Adrenal gland (tissue), 12 donors: Measurements from ENCODE around the gene CLEC16A. TPM values are rescaled to one million over a fixed set of nuclear protein-coding genes. Genes with fewer than 3 reads are reported as not detected.

ENCODE experiments used
- DNase-seq, 7 donors: peaks; one replicate each; pipeline ENCODE4 v3.0.0-alpha.2; 2019 to 2020
- H3K27ac ChIP-seq, 5 donors: fragments of 200-600 bp; sonication (generic) in 4 of 5; 1 replicate in 3 of 5; 2 replicates in 2 of 5; pipeline versions ENCODE4 v1.5.1 to v1.8.0; 2016 to 2020; ENCODE audit warnings: mild to moderate bottlenecking in 1 of 5
- H3K27me3 ChIP-seq: fragments of 200-600 bp; 2 replicates; pipeline ENCODE4 v1.8.0; 2021
- H3K36me3 ChIP-seq, 2 donors: fragments of 200-600 bp; replicated peaks in 1 of 2; 1 replicate in 1 of 2; 2 replicates in 1 of 2; pipeline versions ENCODE4 v1.5.1 to v1.8.0; 2018 to 2022
- H3K4me1 ChIP-seq, 2 donors: fragments of 200-600 bp; replicated peaks in 1 of 2; 1 replicate in 1 of 2; 2 replicates in 1 of 2; pipeline versions ENCODE4 v1.5.1 to v1.8.0; 2018 to 2021
- H3K4me3 ChIP-seq, 4 donors: fragments of 200-600 bp; sonication (generic) in 3 of 4; one replicate each; pipeline ENCODE4 v1.5.1; 2016 to 2018
- H3K9me3 ChIP-seq, 3 donors: fragments of 200-600 bp; sonication (generic) in 1 of 3; replicated peaks in 1 of 3; 1 replicate in 2 of 3; 2 replicates in 1 of 3; pipeline versions ENCODE4 v1.5.1 to v1.8.0; 2016 to 2021
- CTCF ChIP-seq, 6 experiments: fragments of 450-650 bp in 4 of 6; fragments of 200-600 bp in 2 of 6; sonication (generic) in 1 of 6; IDR thresholded peaks; 1 replicate in 5 of 6; 2 replicates in 1 of 6; pipeline versions ENCODE4 v1.5.1 to v1.8.0; 2016 to 2021; ENCODE audit warnings: antibody characterized with exemption in 6 of 6, mild to moderate bottlenecking in 2 of 6, moderate library complexity in 1 of 6
- POLR2A ChIP-seq, 2 donors: fragments of 450-650 bp; IDR thresholded peaks; one replicate each; pipeline ENCODE4 v1.6.1; 2017; ENCODE audit warnings: antibody characterized with exemption in 2 of 2, mild to moderate bottlenecking in 2 of 2, moderate library complexity in 1 of 2
- WGBS, 4 donors: extraction: QIAGEN DNeasy Blood & Tissue Kit in 2 of 4; methylation state at CpG; one replicate each; pipeline versions ENCODE4 v1.1.5 to v1.1.7; 2013 to 2017; 5-methylcytosine and 5-hydroxymethylcytosine counted together
- intact Hi-C, 2 donors: fragments of 100-400 bp; cut with DNase I; formaldehyde crosslinking; loops; one replicate each; pipeline versions ENCODE4 v1.14.1 to v1.15.0; 2022 to 2023
- polyA plus RNA-seq, 3 donors: library from polyadenylated mRNA; stranded (reverse); fragments of 200-250 nt in 2 of 3; fragments of 350-450 nt in 1 of 3; fragmentation: Illumina TruSeq in 1 of 3; extraction: RNeasy Lipid Tissue Mini Kit (QIAGEN cat#74804) in 1 of 3; gene quantifications; one replicate each; pipeline ENCODE4 v1.2.3, GENCODE V29; 2013 to 2014
- total RNA-seq, 9 donors: library from RNA; depleted of rRNA in 4 of 9; stranded (reverse); fragments of >200 nt in 4 of 9; fragments of 120-200 nt in 1 of 9; fragmentation: NEBNext Ultra II Directional in 1 of 9; extraction: Animal tissue kit (Norgen Biotek cat#: 25700) in 1 of 9; gene quantifications; one replicate each; pipeline versions ENCODE4 v1.1.0 to v1.2.4, GENCODE V29; 2013 to 2023
- donor health status: healthy with polysubstance abuse.
- donor health status: Bipolar disorder and iron deficiency.
- donor health status: DM: yes; HTN: yes; CAD: no.
- donor health status: DM: no; HTN: no; CAD: no.
- donor health status: DM: no; HTN: no; CAD: no.
- donor health status: DM: yes; HTN: yes; CAD: no.

CLEC16A gene
- total and polyA plus RNA-seq, 12 donors = 14.0 to 37.2 (median 27.6) TPM

GRCh38 chr16:11224096-11224893 lies 279.9 kb downstream of the CLEC16A start:
- TF ChIP-seq CTCF (IDR thresholded peaks at IDR 0.05) (no peak), POLR2A (IDR thresholded peaks at IDR 0.05) (no peak)
- intact Hi-C loops = loop anchor here in 1 of 2 donors (10.0 kb wide), 1 partner anchor 59 kb away; no protein-coding TSS in a partner anchor
- no peak overlapping the region for H3K4me3 ChIP-seq
- DNase-seq = peak; percentile 55 to 94 (median 73)
- 61 to 70% (median 63%) methylated on average over 16 to 24 of the region's 24 CpGs for WGBS, 4 donors
- H3K9me3 ChIP-seq = no peaks in the 10 kb centered on the region
- peak overlapping the region; percentile 16 to 84 (median 51) for H3K27ac ChIP-seq
- peaks cover 11 to 33% of the 10 kb centered on the region in 2 donors for H3K4me1 ChIP-seq
- no peaks in the 10 kb centered on the region for H3K27me3 ChIP-seq
- H3K36me3 ChIP-seq = no peaks in the 10 kb centered on the region

DNA sequence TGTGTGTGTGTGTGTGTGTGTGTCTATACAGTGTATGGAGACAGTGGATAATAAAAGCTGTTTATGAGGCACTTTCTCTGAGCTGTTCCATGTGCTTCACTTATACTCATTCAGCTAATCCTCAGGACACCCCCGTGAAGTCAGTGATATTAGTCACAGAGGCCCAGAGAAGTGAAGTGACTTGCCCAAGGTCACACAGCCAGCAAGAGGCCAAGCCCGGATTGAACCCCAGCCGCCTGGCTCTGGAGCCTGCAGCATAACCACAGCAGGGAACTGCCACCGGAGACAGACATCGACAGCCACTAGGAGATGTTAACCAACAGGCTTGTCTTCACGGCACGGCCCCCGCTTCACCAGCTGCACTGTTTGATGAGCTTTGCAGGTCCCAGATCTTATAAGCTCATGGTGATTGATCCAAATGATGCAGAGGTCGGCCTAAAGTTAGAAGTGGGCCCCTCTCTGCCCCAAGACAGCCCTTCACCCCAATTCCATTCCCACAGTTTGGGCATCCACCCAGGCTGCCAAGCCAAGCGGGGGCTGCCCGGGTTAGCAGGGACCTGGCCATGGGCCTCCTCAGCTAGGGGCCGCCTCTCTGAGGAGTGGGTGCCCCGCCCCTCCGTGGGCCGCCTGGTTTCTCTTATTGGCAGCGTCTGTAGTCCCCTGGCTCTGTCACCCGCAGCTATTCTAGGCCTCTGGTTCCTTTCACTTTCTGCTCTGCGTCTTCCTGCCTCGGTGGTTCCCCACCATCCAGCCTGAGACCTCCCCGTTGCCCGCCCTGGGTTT lies 280.7 kb downstream of the CLEC16A start:
- H3K27me3 ChIP-seq = no peaks in the 10 kb centered on the region
- no peak overlapping the region for H3K4me3 ChIP-seq
- no peaks in the 10 kb centered on the region for H3K9me3 ChIP-seq
- peaks cover 11 to 31% of the 10 kb centered on the region in 2 donors for H3K4me1 ChIP-seq
- 51 to 60% (median 57%) methylated on average over 17 to 21 of the region's 21 CpGs for WGBS, 4 donors
- intact Hi-C loops = loop anchor here in 1 of 2 donors (10.0 kb wide), 1 partner anchor 60 kb away; no protein-coding TSS in a partner anchor
- peak in 6 of 7 donors; percentile 34 to 74 (median 50) for DNase-seq
- H3K36me3 ChIP-seq = no peaks in the 10 kb centered on the region
- TF ChIP-seq POLR2A (IDR thresholded peaks at IDR 0.05) = no peak
- H3K27ac ChIP-seq = peak overlapping the region; percentile 16 to 84 (median 51)

GRCh38 chr16:11225677-11226549 lies 281.5 kb downstream of the CLEC16A start:
- peaks cover 11 to 25% of the 10 kb centered on the region in 2 donors for H3K4me1 ChIP-seq
- DNase-seq = no peak
- no peaks in the 10 kb centered on the region for H3K36me3 ChIP-seq
- H3K27ac ChIP-seq = peak overlapping the region in 1 of 5 donors; percentile 84
- TF ChIP-seq CTCF (IDR thresholded peaks at IDR 0.05) = no peak
- TF ChIP-seq POLR2A (IDR thresholded peaks at IDR 0.05) = no peak
- no peak overlapping the region for H3K4me3 ChIP-seq
- intact Hi-C loops = loop anchor here in 1 of 2 donors (10.0 kb wide), 1 partner anchor 61 kb away; no protein-coding TSS in a partner anchor
- WGBS, 4 donors = 74 to 85% (median 81%) methylated on average over 5 to 18 of the region's 18 CpGs
- H3K27me3 ChIP-seq = no peaks in the 10 kb centered on the region
- H3K9me3 ChIP-seq = no peaks in the 10 kb centered on the region

DNA sequence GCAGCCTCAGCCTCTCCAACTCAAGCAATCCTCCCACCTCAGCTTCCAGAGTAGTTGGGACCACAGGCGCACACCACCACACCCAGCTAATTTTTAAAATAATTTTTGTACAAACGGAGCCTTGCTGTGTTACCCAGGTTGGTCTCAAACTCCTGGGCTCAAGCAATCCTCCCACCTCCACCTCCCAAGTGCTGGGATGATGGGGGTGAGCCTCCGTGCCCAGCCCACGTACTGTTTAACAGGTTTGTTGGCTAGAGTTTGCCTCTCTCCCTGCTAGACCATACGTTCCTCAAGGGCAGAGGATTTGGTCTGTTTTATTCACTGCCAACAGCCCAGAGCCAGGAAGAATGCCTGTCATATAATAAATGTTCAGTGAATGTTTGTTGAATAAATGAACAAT lies 285.1 kb downstream of the CLEC16A start:
- H3K36me3 ChIP-seq = no peaks in the 10 kb centered on the region
- H3K27ac ChIP-seq = no peak overlapping the region
- TF ChIP-seq POLR2A (IDR thresholded peaks at IDR 0.05) (no peak), CTCF (IDR thresholded peaks at IDR 0.05) (no peak)
- 74 to 86% (median 81%) methylated on average over 4 to 5 of the region's 5 CpGs for WGBS, 4 donors
- no peak for DNase-seq
- H3K4me3 ChIP-seq = no peak overlapping the region
- no peaks in the 10 kb centered on the region for H3K27me3 ChIP-seq
- intact Hi-C loops = loop anchor here in 1 of 2 donors (10.0 kb wide), 1 partner anchor 65 kb away; no protein-coding TSS in a partner anchor
- H3K4me1 ChIP-seq = peaks cover 13 to 36% of the 10 kb centered on the region in 2 donors
- H3K9me3 ChIP-seq = no peaks in the 10 kb centered on the region
